ENCODE results near the gene CLEC2L. TPM values are rescaled to one million over a fixed set of nuclear protein-coding genes. Genes with fewer than 3 reads are reported as not detected.

Gene CLEC2L
- polyA plus RNA-seq, 1 donor (not counting 4 experiments of a cell fraction or from before 2014, with no cell fraction given) = not detected

DNA sequence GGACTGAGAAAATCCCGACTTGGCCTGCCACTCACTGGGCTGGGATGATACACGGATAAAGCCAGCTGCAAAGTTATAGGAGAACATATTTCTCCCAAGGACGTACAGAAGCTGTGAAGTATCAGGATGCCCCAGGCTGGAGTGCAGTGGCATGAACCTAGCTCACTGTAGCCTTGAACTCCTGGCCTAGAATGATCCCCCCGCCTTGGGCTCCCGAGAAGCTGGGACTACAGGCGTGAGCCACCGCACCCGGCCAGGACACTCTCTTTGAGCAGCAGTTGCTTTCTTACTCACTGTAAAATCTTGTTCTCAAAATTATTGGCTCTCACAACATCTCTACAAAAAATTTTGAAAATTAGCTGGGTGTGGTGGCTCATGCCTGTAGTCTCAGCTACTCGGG is 50.4 kb downstream of the CLEC2L start:
- no peaks in the 10 kb centered on the region for H3K79me2 ChIP-seq (ENCODE audit: control insufficient read depth, insufficient read depth, low read length)
- no peak for DNase-seq (ENCODE audit: low read depth, low spot score)
- no peaks in the 10 kb centered on the region for H3K4me1 ChIP-seq (ENCODE audit: control insufficient read depth, extremely low read depth, insufficient read depth, low read length)
- H3K27ac ChIP-seq (ENCODE audit: control insufficient read depth, insufficient read depth, low read length) = no peak overlapping the region
- FAIRE-seq = no peak
- no peak overlapping the region for H2AFZ ChIP-seq (ENCODE audit: control insufficient read depth, low read length)
- no peaks in the 10 kb centered on the region for H3K9me1 ChIP-seq (ENCODE audit: control insufficient read depth, extremely low read depth, insufficient read depth, low read length)
- H3K27me3 ChIP-seq (ENCODE audit: control insufficient read depth, extremely low read depth, insufficient read depth, low read length) = no peaks in the 10 kb centered on the region
- H3K4me3 ChIP-seq (ENCODE audit: control insufficient read depth in 2 of 3, extremely low read depth in 1 of 3, insufficient read depth in 2 of 3, low read depth in 1 of 3, low read length in 3 of 3) = no peak overlapping the region
- H3K9ac ChIP-seq (ENCODE audit: control insufficient read depth, extremely low read depth, insufficient read depth, low read length) = no peak overlapping the region
- no peaks in the 10 kb centered on the region for H4K20me1 ChIP-seq (ENCODE audit: control insufficient read depth, extremely low read depth, insufficient read depth, low read length)
- H3K36me3 ChIP-seq (ENCODE audit: control insufficient read depth in 2 of 2, extremely low read depth in 1 of 2, insufficient read depth in 2 of 2, low read length in 2 of 2) = peaks cover 11% of the 10 kb centered on the region in 2 experiments
- no peak overlapping the region for H3K4me2 ChIP-seq (ENCODE audit: control insufficient read depth, extremely low read depth, insufficient read depth, low read depth, low read length)
- dilution Hi-C loops (cut with MboI; ENCODE audit: extremely low pct_ligation_motif_present, low sequenced_read_pairs) = no loop called here
- no peak for TF ChIP-seq EZH2 (IDR thresholded peaks at IDR 0.05; ENCODE audit: low read length)
- no peak for TF ChIP-seq CTCF (optimal IDR thresholded peaks at IDR 0.05 in 1 of 3, IDR thresholded peaks at IDR 0.05 in 1 of 3, conservative IDR thresholded peaks at IDR 0.05 in 1 of 3; ENCODE audit: extremely low read depth in 1 of 3, insufficient read depth in 2 of 3, low read length in 3 of 3)
- H3K9me3 ChIP-seq (ENCODE audit: control insufficient read depth, low read depth, low read length) = no peaks in the 10 kb centered on the region

GRCh38 chr7:139574618-139575337 is 51.3 kb downstream of the CLEC2L start:
- no peaks in the 10 kb centered on the region for H3K9me1 ChIP-seq (ENCODE audit: control insufficient read depth, extremely low read depth, insufficient read depth, low read length)
- H3K36me3 ChIP-seq (ENCODE audit: control insufficient read depth in 2 of 2, extremely low read depth in 1 of 2, insufficient read depth in 2 of 2, low read length in 2 of 2) = peaks cover 11% of the 10 kb centered on the region in 2 experiments
- H3K4me2 ChIP-seq (ENCODE audit: control insufficient read depth, extremely low read depth, insufficient read depth, low read depth, low read length) = no peak overlapping the region
- no peaks in the 10 kb centered on the region for H3K27me3 ChIP-seq (ENCODE audit: control insufficient read depth, extremely low read depth, insufficient read depth, low read length)
- FAIRE-seq = no peak
- no peak overlapping the region for H3K27ac ChIP-seq (ENCODE audit: control insufficient read depth, insufficient read depth, low read length)
- H3K9me3 ChIP-seq (ENCODE audit: control insufficient read depth, low read depth, low read length) = no peaks in the 10 kb centered on the region
- H3K4me1 ChIP-seq (ENCODE audit: control insufficient read depth, extremely low read depth, insufficient read depth, low read length) = no peaks in the 10 kb centered on the region
- no peak for TF ChIP-seq CTCF (optimal IDR thresholded peaks at IDR 0.05 in 1 of 3, IDR thresholded peaks at IDR 0.05 in 1 of 3, conservative IDR thresholded peaks at IDR 0.05 in 1 of 3; ENCODE audit: extremely low read depth in 1 of 3, insufficient read depth in 2 of 3, low read length in 3 of 3)
- no peaks in the 10 kb centered on the region for H4K20me1 ChIP-seq (ENCODE audit: control insufficient read depth, extremely low read depth, insufficient read depth, low read length)
- dilution Hi-C loops (cut with MboI; ENCODE audit: extremely low pct_ligation_motif_present, low sequenced_read_pairs) = no loop called here
- DNase-seq (ENCODE audit: low read depth, low spot score) = no peak
- no peak overlapping the region for H3K4me3 ChIP-seq (ENCODE audit: control insufficient read depth in 2 of 3, extremely low read depth in 1 of 3, insufficient read depth in 2 of 3, low read depth in 1 of 3, low read length in 3 of 3)
- H3K79me2 ChIP-seq (ENCODE audit: control insufficient read depth, insufficient read depth, low read length) = no peaks in the 10 kb centered on the region
- H3K9ac ChIP-seq (ENCODE audit: control insufficient read depth, extremely low read depth, insufficient read depth, low read length) = no peak overlapping the region
- H2AFZ ChIP-seq (ENCODE audit: control insufficient read depth, low read length) = no peak overlapping the region

Data from keratinocyte (primary cell).